ENCODE measurements around the gene VOPP1.

DNA sequence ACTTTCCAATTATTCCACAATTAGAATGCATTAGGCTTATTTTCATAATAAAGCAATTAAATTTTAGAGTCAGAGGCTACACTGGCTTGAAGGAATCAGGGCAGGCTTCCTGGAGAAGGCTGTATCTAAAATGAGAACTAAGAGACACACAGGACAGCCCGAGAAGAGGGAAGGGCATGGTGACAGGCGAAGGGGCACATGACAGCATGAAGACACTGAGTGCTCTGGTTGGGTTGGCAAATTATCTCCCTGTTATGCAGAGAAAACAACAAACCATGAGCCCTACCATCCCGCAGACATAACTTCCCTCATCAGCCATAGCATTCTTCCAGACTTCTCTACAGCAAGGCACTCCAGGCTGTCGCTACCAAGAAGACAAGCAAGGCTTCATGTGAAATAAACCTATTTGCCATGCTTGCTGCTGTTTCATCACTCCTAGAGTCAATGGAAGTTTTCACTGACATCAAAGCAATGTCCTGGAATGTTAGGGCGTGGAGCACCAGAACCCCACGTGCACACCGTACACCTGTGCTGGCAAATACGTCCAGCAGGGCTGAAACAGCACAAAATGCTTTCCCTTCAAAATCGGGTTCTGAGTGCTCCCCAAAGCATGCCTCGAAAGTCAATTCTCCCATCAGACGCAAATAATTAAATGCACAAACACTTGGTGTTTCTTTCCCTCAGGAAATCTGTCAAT, 21.3 kb downstream of the VOPP1 start:
- TF ChIP-seq, protein P1, sequence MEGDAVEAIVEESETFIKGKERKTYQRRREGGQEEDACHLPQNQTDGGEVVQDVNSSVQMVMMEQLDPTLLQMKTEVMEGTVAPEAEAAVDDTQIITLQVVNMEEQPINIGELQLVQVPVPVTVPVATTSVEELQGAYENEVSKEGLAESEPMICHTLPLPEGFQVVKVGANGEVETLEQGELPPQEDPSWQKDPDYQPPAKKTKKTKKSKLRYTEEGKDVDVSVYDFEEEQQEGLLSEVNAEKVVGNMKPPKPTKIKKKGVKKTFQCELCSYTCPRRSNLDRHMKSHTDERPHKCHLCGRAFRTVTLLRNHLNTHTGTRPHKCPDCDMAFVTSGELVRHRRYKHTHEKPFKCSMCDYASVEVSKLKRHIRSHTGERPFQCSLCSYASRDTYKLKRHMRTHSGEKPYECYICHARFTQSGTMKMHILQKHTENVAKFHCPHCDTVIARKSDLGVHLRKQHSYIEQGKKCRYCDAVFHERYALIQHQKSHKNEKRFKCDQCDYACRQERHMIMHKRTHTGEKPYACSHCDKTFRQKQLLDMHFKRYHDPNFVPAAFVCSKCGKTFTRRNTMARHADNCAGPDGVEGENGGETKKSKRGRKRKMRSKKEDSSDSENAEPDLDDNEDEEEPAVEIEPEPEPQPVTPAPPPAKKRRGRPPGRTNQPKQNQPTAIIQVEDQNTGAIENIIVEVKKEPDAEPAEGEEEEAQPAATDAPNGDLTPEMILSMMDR (IDR thresholded peaks at IDR 0.05; ENCODE audit: low read length), result no peak
- TF ChIP-seq EZH2phosphoT487 (IDR thresholded peaks at IDR 0.05; ENCODE audit: low read length) (no peak), EZH2 (optimal IDR thresholded peaks at IDR 0.05; ENCODE audit: low read depth, low read length) (no peak)
